Measurements from ENCODE around the gene GPC4. TPM values are rescaled to one million over a fixed set of nuclear protein-coding genes. Genes with fewer than 3 reads are reported as not detected.

Gene GPC4
- total and polyA plus RNA-seq, 9 of the 15 experiments (the other 6 are each of a cell fraction or from before 2014, with no cell fraction given) = 0.11 TPM; not detected in 8

GRCh38 chrX:133454924-133455323 is 39.6 kb upstream of the GPC4 start:
- Histone ChIP-seq H3K9ac (ENCODE audit: insufficient read depth in 1 of 2, low read depth in 2 of 2, low read length in 2 of 2) (no peak overlapping the region), H2AFZ (ENCODE audit: low read depth, low read length) (no peak overlapping the region), H3K4me1 (replicated peaks in 1 of 2; ENCODE audit: control insufficient read depth in 2 of 2, insufficient read depth in 2 of 2, low read length in 2 of 2) (no peaks in the 10 kb centered on the region), H3K4me2 (ENCODE audit: insufficient read depth, low read length) (no peak overlapping the region), H3K27ac (ENCODE audit: extremely low read depth, low read depth, low read length) (no peak overlapping the region), H4K20me1 (replicated peaks; ENCODE audit: control insufficient read depth, insufficient read depth, low read length) (no peaks in the 10 kb centered on the region), H3K79me2 (ENCODE audit: control insufficient read depth, insufficient read depth, low read length) (no peaks in the 10 kb centered on the region), H3K36me3 (ENCODE audit: control insufficient read depth, insufficient read depth, low read length) (no peaks in the 10 kb centered on the region), H3K4me3 (no peak overlapping the region), H3K9me1 (ENCODE audit: control insufficient read depth, insufficient read depth, low read length) (no peaks in the 10 kb centered on the region), H3K9me3 (replicated peaks; ENCODE audit: control insufficient read depth, insufficient read depth, low read depth, low read length) (no peaks in the 10 kb centered on the region), H3K27me3 (ENCODE audit: control insufficient read depth in 2 of 2, insufficient read depth in 2 of 2, low read length in 2 of 2) (no peaks in the 10 kb centered on the region)
- no peak for FAIRE-seq
- BruUV-seq (replicated peaks) = no TSS peak
- in situ Hi-C loops (cut with MboI) (no loop called here), intact Hi-C loops (cut with micrococcal nuclease) (no loop called here)
- TF ChIP-seq DIDO1 (tag; IDR thresholded peaks at IDR 0.05; ENCODE audit: low read depth) (no peak), ARID3A (IDR thresholded peaks at IDR 0.05; ENCODE audit: borderline replicate concordance, low read depth, low read length) (no peak), HDAC2 (IDR thresholded peaks at IDR 0.05) (no peak), SIX5 (IDR thresholded peaks at IDR 0.05; ENCODE audit: borderline replicate concordance in 1 of 2, insufficient read depth in 1 of 2, low read depth in 1 of 2, low read length in 2 of 2) (no peak), CREM (IDR thresholded peaks at IDR 0.05; ENCODE audit: low read depth) (no peak), ZNF609 (CRISPR knock-in tag; IDR thresholded peaks at IDR 0.05; ENCODE audit: borderline replicate concordance) (no peak), NCOA2 (IDR thresholded peaks at IDR 0.05; ENCODE audit: partially characterized antibody in 2 of 2) (no peak), ZKSCAN3 (CRISPR knock-in tag; IDR thresholded peaks at IDR 0.05) (no peak), EWSR1 (IDR thresholded peaks at IDR 0.05; ENCODE audit: borderline replicate concordance, low read depth, partially characterized antibody) (no peak), SPI1 (IDR thresholded peaks at IDR 0.05; ENCODE audit: borderline replicate concordance, low read depth, low read length) (no peak), PRPF4 (IDR thresholded peaks at IDR 0.05; ENCODE audit: insufficient read depth, low read depth, low read length, poor library complexity, severe bottlenecking) (no peak), ZNF224 (CRISPR knock-in tag; IDR thresholded peaks at IDR 0.05) (no peak), ZBTB8A (IDR thresholded peaks at IDR 0.05; ENCODE audit: partially characterized antibody) (no peak), ZNF347 (CRISPR knock-in tag; IDR thresholded peaks at IDR 0.05; ENCODE audit: low read depth) (no peak), FOXA3 (CRISPR knock-in tag; conservative IDR thresholded peaks at IDR 0.05 in 1 of 2, IDR thresholded peaks at IDR 0.05 in 1 of 2) (no peak)
- WGBS (ENCODE audit: insufficient coverage, low coverage, missing lambda C conversion rate) = 0% methylated on average over 5 of the region's 5 CpGs
- ChIA-PET POLR2A (no interaction called here), CTCF (ENCODE audit: low intra/inter-chr PET ratio) (no interaction called here)
- DNase-seq (ENCODE audit: extremely low read depth in 1 of 4, low spot score in 3 of 4) = no peak
- ATAC-seq = no peak

Measured in K562 (cell line).